IPS DF 4.7 (cell line): Measurements from ENCODE around the gene COX6A1.
"Not testable (repeated sequence)": the region's sequence is repeated elsewhere in the genome, so short reads cannot be mapped to it uniquely, and the experiment has no call there.

Experiments
- DNase-seq: peaks from one replicate; pipeline ENCODE4 v3.0.0-alpha.2; 2013; ENCODE audit warnings: low spot score; ENCODE audit errors: extremely low read depth

COX6A1 gene

GRCh38 chr12:120425797-120426196 lies 12.1 kb upstream of the COX6A1 start:
- DNase-seq = no peak

- no peak for DNase-seq
Observed at GRCh38 chr12:120428597-120429229, 9.2 kb upstream of the COX6A1 start.

GRCh38 chr12:120429368-120429767 lies 8.5 kb upstream of the COX6A1 start:
- DNase-seq = no peak

GRCh38 chr12:120432772-120433525 lies 5.0 kb upstream of the COX6A1 start:
- DNase-seq = no peak

- no peak for DNase-seq
Observed at GRCh38 chr12:120438495-120439198, 734 bp downstream of the COX6A1 start.

- no peak for DNase-seq
Observed at GRCh38 chr12:120439646-120440247, 1.8 kb downstream of the COX6A1 start.

GRCh38 chr12:120444676-120445075 lies 6.8 kb downstream of the COX6A1 start:
- no peak for DNase-seq

- no peak for DNase-seq
Observed at GRCh38 chr12:120445911-120446843, 8.3 kb downstream of the COX6A1 start, which contains the start of the genes GATC and TRIAP1. GATC (plus strand) TSS chr12:120446444; CDS start chr12:120446481, 37 bp downstream. TRIAP1 (minus strand) TSS chr12:120446384; CDS start chr12:120446372, 12 bp downstream.

GRCh38 chr12:120446844-120447178 lies 8.9 kb downstream of the COX6A1 start:
- not testable (repeated sequence) for DNase-seq

GRCh38 chr12:120447992-120448391 lies 10.1 kb downstream of the COX6A1 start:
- DNase-seq = no peak

- not testable (repeated sequence) for DNase-seq
Observed at GRCh38 chr12:120452524-120452923, 14.6 kb downstream of the COX6A1 start.

- DNase-seq = no peak
Observed at GRCh38 chr12:120453060-120453750, 15.3 kb downstream of the COX6A1 start.

- DNase-seq = no peak
Observed at GRCh38 chr12:120453977-120454376, 16.1 kb downstream of the COX6A1 start.

GRCh38 chr12:120455302-120455701 lies 17.4 kb downstream of the COX6A1 start:
- no peak for DNase-seq

- no peak for DNase-seq
Observed at GRCh38 chr12:120457133-120457532, 19.2 kb downstream of the COX6A1 start.

- DNase-seq = no peak
Observed at GRCh38 chr12:120460157-120460556, 22.2 kb downstream of the COX6A1 start.

- no peak for DNase-seq
Observed at GRCh38 chr12:120462099-120462640, 24.3 kb downstream of the COX6A1 start.

- DNase-seq = no peak
Observed at GRCh38 chr12:120463712-120464111, 25.8 kb downstream of the COX6A1 start.

GRCh38 chr12:120465756-120466155 lies 27.8 kb downstream of the COX6A1 start:
- no peak for DNase-seq
